Neural progenitor cell (in vitro differentiated cells): ENCODE measurements around the gene NFXL1. TPM values are rescaled to one million over a fixed set of nuclear protein-coding genes. Genes with fewer than 3 reads are reported as not detected.
A peak's percentile ranks its signal among the peaks of the same experiment; 100 is the strongest.

Experiments
- DNase-seq: peaks from one replicate; pipeline ENCODE4 v3.0.0-alpha.2; 2016; ENCODE audit warnings: low spot score
- H2AFZ ChIP-seq: fragments of 200-600 bp; sonication (generic); replicated peaks from 2 replicates; pipeline ENCODE4 v1.6.1; 2016; ENCODE audit warnings: antibody characterized with exemption
- H3F3A ChIP-seq: fragments of 200-600 bp; sonication (generic); 2 replicates; pipeline ENCODE4 v1.6.1; 2016; ENCODE audit warnings: antibody characterized with exemption, low read depth
- H3K27ac ChIP-seq: fragments of 200-600 bp; sonication (generic); 2 replicates; pipeline ENCODE4 v1.5.1; 2016; ENCODE audit warnings: mild to moderate bottlenecking
- H3K27me3 ChIP-seq: fragments of 200-600 bp; sonication (generic); 2 replicates; pipeline ENCODE4 v1.6.1; 2016; ENCODE audit warnings: mild to moderate bottlenecking, moderate library complexity
- H3K36me3 ChIP-seq: fragments of 200-600 bp; sonication (generic); 2 replicates; pipeline ENCODE4 v1.5.1; 2016
- H3K4me1 ChIP-seq: fragments of 200-600 bp; sonication (generic); 2 replicates; pipeline ENCODE4 v1.6.1; 2016; ENCODE audit warnings: mixed run types
- H3K4me2 ChIP-seq: fragments of 200-600 bp; sonication (generic); 2 replicates; pipeline ENCODE4 v1.6.1; 2016
- H3K4me3 ChIP-seq: fragments of 200-600 bp; sonication (generic); 2 replicates; pipeline ENCODE4 v1.5.1; 2016
- H3K79me2 ChIP-seq: fragments of 200-600 bp; sonication (generic); 2 replicates; pipeline ENCODE4 v1.6.1; 2016; ENCODE audit warnings: low read depth
- H3K9ac ChIP-seq: fragments of 200-600 bp; sonication (generic); 2 replicates; pipeline ENCODE4 v1.6.1; 2016
- H3K9me3 ChIP-seq: fragments of 200-600 bp; sonication (generic); 2 replicates; pipeline ENCODE4 v1.5.1; 2016; ENCODE audit warnings: low read depth
- H4K20me1 ChIP-seq: fragments of 200-600 bp; sonication (generic); 2 replicates; pipeline ENCODE4 v1.6.1; 2016; ENCODE audit warnings: low read depth
- H3K27ac Mint-ChIP-seq: 3 replicates; pipeline ENCODE4 v1.8.0; 2021; ENCODE audit warnings: mixed read lengths
- H3K27me3 Mint-ChIP-seq: 2 replicates; pipeline ENCODE4 v1.8.0; 2022; ENCODE audit warnings: low read depth, mild to moderate bottlenecking, inconsistent platforms, moderate library complexity, mixed read lengths; ENCODE audit not compliant: insufficient read depth
- H3K36me3 Mint-ChIP-seq: 3 replicates; pipeline ENCODE4 v1.8.0; 2021; ENCODE audit warnings: mixed read lengths
- H3K4me1 Mint-ChIP-seq: 3 replicates; pipeline ENCODE4 v1.8.0; 2021; ENCODE audit warnings: mixed read lengths
- H3K4me3 Mint-ChIP-seq: 3 replicates; pipeline ENCODE4 v1.8.0; 2021; ENCODE audit warnings: mild to moderate bottlenecking, moderate library complexity, mixed read lengths
- H3K9me3 Mint-ChIP-seq: 3 replicates; pipeline ENCODE4 v1.8.0; 2020; ENCODE audit warnings: mixed read lengths
- EZH2 ChIP-seq: fragments of 200-600 bp; sonication (generic); IDR thresholded peaks from 2 replicates; pipeline ENCODE4 v1.6.1; 2017; ENCODE audit warnings: antibody characterized with exemption, mild to moderate bottlenecking, moderate library complexity
- EZH2phosphoT487 ChIP-seq: fragments of 200-600 bp; sonication (generic); IDR thresholded peaks from 2 replicates; pipeline ENCODE4 v1.6.1; 2017; ENCODE audit warnings: antibody characterized with exemption
- total RNA-seq: library from RNA; depleted of rRNA; stranded (reverse); fragments of >200 nt; gene quantifications from 2 replicates; pipeline ENCODE4 v1.2.3, GENCODE V29; 2015; ENCODE audit warnings: low replicate concordance
- TF ChIP-seq, protein P1 (sequence below): fragments of 200-600 bp; sonication (generic); IDR thresholded peaks from 2 replicates; pipeline ENCODE4 v1.5.1; 2017; ENCODE audit warnings: antibody characterized with exemption, mild to moderate bottlenecking

The NFXL1 gene
- total RNA-seq, 1 donor from 2014 or later, result 33.2 TPM

DNA sequence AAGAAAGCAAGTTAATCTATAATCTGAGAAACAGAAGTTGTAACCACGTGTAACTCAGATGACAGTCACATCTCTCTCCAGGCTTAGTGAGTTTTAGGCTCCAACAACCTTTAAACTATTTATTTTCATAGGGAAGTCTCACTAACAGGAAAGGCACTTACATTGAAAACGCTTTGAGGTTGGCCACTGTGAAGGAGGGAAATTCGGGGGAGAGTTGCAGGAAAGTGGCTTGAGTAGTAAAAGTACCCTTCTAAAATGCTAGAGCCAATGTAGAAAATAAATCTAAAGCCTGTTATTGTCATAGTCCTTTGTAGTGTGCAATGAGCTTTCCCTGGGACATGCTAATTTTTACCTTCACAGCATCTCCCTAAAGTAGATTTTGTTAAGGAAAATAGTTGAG is 995 bp upstream of the NFXL1 start:
- peaks cover 6% of the 10 kb centered on the region for H3K27me3 ChIP-seq
- no peaks in the 10 kb centered on the region for H3K9me3 ChIP-seq
- H3K27ac ChIP-seq, result no peak overlapping the region
- peak overlapping the region; percentile 93 for H3K4me3 Mint-ChIP-seq
- H4K20me1 ChIP-seq, result no peaks in the 10 kb centered on the region
- peak overlapping the region; percentile 91 for H3K4me2 ChIP-seq
- H3K4me1 ChIP-seq, result peaks cover 9% of the 10 kb centered on the region
- peaks cover 18% of the 10 kb centered on the region for H3K36me3 Mint-ChIP-seq
- no peak overlapping the region for H3K9ac ChIP-seq
- H2AFZ ChIP-seq, result peak overlapping the region; percentile 95
- peaks cover 14% of the 10 kb centered on the region for H3K9me3 Mint-ChIP-seq
- no peak for TF ChIP-seq EZH2
- TF ChIP-seq, protein P1, sequence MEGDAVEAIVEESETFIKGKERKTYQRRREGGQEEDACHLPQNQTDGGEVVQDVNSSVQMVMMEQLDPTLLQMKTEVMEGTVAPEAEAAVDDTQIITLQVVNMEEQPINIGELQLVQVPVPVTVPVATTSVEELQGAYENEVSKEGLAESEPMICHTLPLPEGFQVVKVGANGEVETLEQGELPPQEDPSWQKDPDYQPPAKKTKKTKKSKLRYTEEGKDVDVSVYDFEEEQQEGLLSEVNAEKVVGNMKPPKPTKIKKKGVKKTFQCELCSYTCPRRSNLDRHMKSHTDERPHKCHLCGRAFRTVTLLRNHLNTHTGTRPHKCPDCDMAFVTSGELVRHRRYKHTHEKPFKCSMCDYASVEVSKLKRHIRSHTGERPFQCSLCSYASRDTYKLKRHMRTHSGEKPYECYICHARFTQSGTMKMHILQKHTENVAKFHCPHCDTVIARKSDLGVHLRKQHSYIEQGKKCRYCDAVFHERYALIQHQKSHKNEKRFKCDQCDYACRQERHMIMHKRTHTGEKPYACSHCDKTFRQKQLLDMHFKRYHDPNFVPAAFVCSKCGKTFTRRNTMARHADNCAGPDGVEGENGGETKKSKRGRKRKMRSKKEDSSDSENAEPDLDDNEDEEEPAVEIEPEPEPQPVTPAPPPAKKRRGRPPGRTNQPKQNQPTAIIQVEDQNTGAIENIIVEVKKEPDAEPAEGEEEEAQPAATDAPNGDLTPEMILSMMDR, result no peak
- TF ChIP-seq EZH2phosphoT487, result no peak
- no peak overlapping the region for H3K27ac Mint-ChIP-seq
- peaks cover 36% of the 10 kb centered on the region for H3K79me2 ChIP-seq
- H3F3A ChIP-seq, result no peaks in the 10 kb centered on the region
- H3K27me3 Mint-ChIP-seq, result no peaks in the 10 kb centered on the region
- DNase-seq, result no peak
- H3K36me3 ChIP-seq, result peaks cover 4% of the 10 kb centered on the region
- peaks cover 16% of the 10 kb centered on the region for H3K4me1 Mint-ChIP-seq
- H3K4me3 ChIP-seq, result peak overlapping the region; percentile 86

DNA sequence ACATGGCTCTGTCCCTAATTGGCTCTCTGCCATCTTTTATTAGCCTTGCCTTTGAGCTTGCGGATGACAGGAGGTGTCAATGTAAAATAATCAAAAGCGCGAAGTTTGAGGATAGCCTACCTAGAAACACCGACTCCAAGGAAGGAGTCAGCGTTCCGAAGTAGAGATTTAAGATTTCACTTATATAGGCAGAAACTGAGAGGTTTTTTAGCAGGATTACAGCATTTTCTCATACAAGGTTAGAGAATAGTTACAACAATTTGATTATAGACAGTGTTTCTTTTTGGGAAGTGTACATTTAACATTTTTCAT is 499 bp upstream of the NFXL1 start:
- Mint-ChIP-seq H3K4me1 (peaks cover 16% of the 10 kb centered on the region), H3K27ac (peak overlapping the region; percentile 22), H3K4me3 (peak overlapping the region; percentile 93), H3K27me3 (no peaks in the 10 kb centered on the region), H3K36me3 (peaks cover 21% of the 10 kb centered on the region), H3K9me3 (peaks cover 14% of the 10 kb centered on the region)
- H2AFZ ChIP-seq, result peak overlapping the region; percentile 95
- no peak overlapping the region for H3K9ac ChIP-seq
- peak overlapping the region; percentile 91 for H3K4me2 ChIP-seq
- peak overlapping the region; percentile 86 for H3K4me3 ChIP-seq
- peaks cover 41% of the 10 kb centered on the region for H3K79me2 ChIP-seq
- peaks cover 4% of the 10 kb centered on the region for H3K36me3 ChIP-seq
- peaks cover 9% of the 10 kb centered on the region for H3K4me1 ChIP-seq
- H3K27me3 ChIP-seq, result peaks cover 6% of the 10 kb centered on the region
- no peaks in the 10 kb centered on the region for H3K9me3 ChIP-seq
- H3F3A ChIP-seq, result no peaks in the 10 kb centered on the region
- H3K27ac ChIP-seq, result no peak overlapping the region
- H4K20me1 ChIP-seq, result no peaks in the 10 kb centered on the region
- no peak for DNase-seq
- TF ChIP-seq EZH2 (no peak), EZH2phosphoT487 (no peak)
- TF ChIP-seq, protein P1, result no peak

DNA sequence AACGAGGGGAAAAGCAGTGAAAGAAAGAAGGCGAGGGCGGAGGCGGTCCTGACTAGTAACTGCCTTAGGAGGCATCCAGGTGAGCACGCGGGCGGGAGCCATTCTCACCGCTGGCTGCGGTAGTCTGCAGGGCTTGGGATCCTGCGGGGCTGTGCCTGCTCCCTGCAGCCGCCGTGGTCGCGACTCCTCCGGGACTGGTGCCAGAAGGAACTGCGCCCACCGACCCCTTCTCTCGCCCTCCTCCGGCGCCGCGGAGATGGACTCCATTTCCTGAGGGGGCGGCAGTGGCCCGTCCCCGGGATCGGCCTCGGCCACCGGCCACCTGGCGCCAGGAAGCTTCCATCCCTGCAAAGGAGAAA is 543 bp downstream of the NFXL1 start:
- Histone ChIP-seq H3K36me3 (peaks cover 4% of the 10 kb centered on the region), H4K20me1 (no peaks in the 10 kb centered on the region), H3K4me2 (peak overlapping the region; percentile 89), H3K4me3 (peak overlapping the region; percentile 86), H3K27ac (no peak overlapping the region), H3K79me2 (peaks cover 51% of the 10 kb centered on the region), H3K9ac (peak overlapping the region; percentile 31), H3F3A (no peaks in the 10 kb centered on the region), H3K27me3 (peaks cover 6% of the 10 kb centered on the region), H3K9me3 (no peaks in the 10 kb centered on the region), H2AFZ (peak overlapping the region; percentile 71), H3K4me1 (peaks cover 9% of the 10 kb centered on the region)
- H3K27ac Mint-ChIP-seq, result no peak overlapping the region
- H3K27me3 Mint-ChIP-seq, result no peaks in the 10 kb centered on the region
- no peak for TF ChIP-seq EZH2phosphoT487
- TF ChIP-seq, protein P1, result peak; percentile 26
- H3K36me3 Mint-ChIP-seq, result peaks cover 25% of the 10 kb centered on the region
- peak; percentile 63 for DNase-seq
- H3K4me1 Mint-ChIP-seq, result peaks cover 16% of the 10 kb centered on the region
- H3K4me3 Mint-ChIP-seq, result peak overlapping the region; percentile 93
- H3K9me3 Mint-ChIP-seq, result peaks cover 10% of the 10 kb centered on the region
